CD4-positive, alpha-beta T cell (primary cell): ENCODE measurements around the gene NCKAP5. TPM values are rescaled to one million over a fixed set of nuclear protein-coding genes. Genes with fewer than 3 reads are reported as not detected.

Experiments used
- ATAC-seq: fragments of 200-7000 bp; cut with Tn5 transposase; one replicate; pipeline ENCODE4 v1.10.0; 2022; ENCODE audit warnings: mild to moderate bottlenecking; ENCODE audit not compliant: poor library complexity
- CTCF ChIA-PET: fragments of 350-600 bp; sonication (Branson Sonifier 250); formaldehyde crosslinking; loops from one replicate; lab custom pipeline; 2021; ENCODE audit warnings: antibody characterized with exemption, inconsistent platforms; lab: Charles Lee
- POLR2A ChIA-PET: fragments of 350-600 bp; sonication (Branson Sonifier 250); formaldehyde crosslinking; loops from one replicate; lab custom pipeline; 2021; ENCODE audit warnings: antibody characterized with exemption, inconsistent platforms; lab: Charles Lee
- DNase-seq, 14 experiments: peaks; one replicate each; pipeline ENCODE4 v3.0.0-alpha.2; 2013 to 2020; ENCODE audit warnings: mixed read lengths in 2 of 14
- H3K27ac ChIP-seq, 2 donors: one replicate each; pipeline versions ENCODE4 v1.5.1 to v1.7.0; 2013; ENCODE audit warnings: low read length in 2 of 2, low read depth in 1 of 2, mild to moderate bottlenecking in 1 of 2
- H3K27me3 ChIP-seq, 2 experiments: 1 replicate in 1 of 2; 2 replicates in 1 of 2; pipeline versions ENCODE4 v1.6.1 to v1.7.0; 2013; ENCODE audit warnings: low read length in 2 of 2, control low read depth in 1 of 2, mild to moderate bottlenecking in 1 of 2, moderate library complexity in 1 of 2; ENCODE audit not compliant: insufficient read depth in 2 of 2, control insufficient read depth in 1 of 2
- H3K36me3 ChIP-seq: one replicate; pipeline ENCODE4 v1.6.1; 2013; ENCODE audit warnings: low read length, control low read depth; ENCODE audit not compliant: insufficient read depth
- H3K4me1 ChIP-seq: one replicate; pipeline ENCODE4 v1.6.1; 2013; ENCODE audit warnings: low read length, control low read depth; ENCODE audit not compliant: insufficient read depth
- H3K4me3 ChIP-seq: one replicate; pipeline ENCODE4 v1.5.1; 2013; ENCODE audit warnings: mild to moderate bottlenecking, low read length, moderate library complexity
- H3K9me3 ChIP-seq, 2 experiments: 1 replicate in 1 of 2; 2 replicates in 1 of 2; pipeline versions ENCODE4 v1.6.1 to v1.7.0; 2013; ENCODE audit warnings: low read length in 2 of 2, mild to moderate bottlenecking in 2 of 2, control low read depth in 1 of 2, moderate library complexity in 1 of 2; ENCODE audit not compliant: control insufficient read depth in 1 of 2, insufficient read depth in 1 of 2
- H3K27ac Mint-ChIP-seq: one replicate; pipeline ENCODE4 v1.8.0; 2020; ENCODE audit warnings: mixed read lengths
- H3K27me3 Mint-ChIP-seq: one replicate; pipeline ENCODE4 v1.8.0; 2021; ENCODE audit warnings: mixed read lengths
- H3K36me3 Mint-ChIP-seq: one replicate; pipeline ENCODE4 v1.8.0; 2021; ENCODE audit warnings: low read depth, mixed read lengths
- H3K4me1 Mint-ChIP-seq: one replicate; pipeline ENCODE4 v1.8.0; 2021; ENCODE audit warnings: low read depth, mixed read lengths
- H3K4me3 Mint-ChIP-seq: one replicate; pipeline ENCODE4 v1.8.0; 2020; ENCODE audit warnings: mild to moderate bottlenecking, mixed read lengths
- H3K9me3 Mint-ChIP-seq: one replicate; pipeline ENCODE4 v1.8.0; 2020; ENCODE audit warnings: mixed read lengths
- intact Hi-C, 2 experiments: fragments of 100-400 bp; cut with DNase I in 1 of 2; cut with micrococcal nuclease in 1 of 2; formaldehyde crosslinking; loops; one replicate each; pipeline versions ENCODE4 v1.15.1 to v1.9.0; 2023 to 2025; cut with DNase I, micrococcal nuclease
- total RNA-seq, 174 experiments: library from RNA in 2 of 174; stranded (reverse) in 2 of 174; gene quantifications; one replicate each; pipeline ENCODE4 v1.2.3 and lab custom pipeline; 2021 to 2026
- TF ChIP-seq, protein P1 (sequence below): fragments of 200-600 bp; IDR thresholded peaks from one replicate; pipeline ENCODE4 v1.8.0; 2022; ENCODE audit warnings: antibody characterized with exemption, mild to moderate bottlenecking

NCKAP5 gene
- total RNA-seq, 2 experiments from 2014 or later, result not detected

DNA sequence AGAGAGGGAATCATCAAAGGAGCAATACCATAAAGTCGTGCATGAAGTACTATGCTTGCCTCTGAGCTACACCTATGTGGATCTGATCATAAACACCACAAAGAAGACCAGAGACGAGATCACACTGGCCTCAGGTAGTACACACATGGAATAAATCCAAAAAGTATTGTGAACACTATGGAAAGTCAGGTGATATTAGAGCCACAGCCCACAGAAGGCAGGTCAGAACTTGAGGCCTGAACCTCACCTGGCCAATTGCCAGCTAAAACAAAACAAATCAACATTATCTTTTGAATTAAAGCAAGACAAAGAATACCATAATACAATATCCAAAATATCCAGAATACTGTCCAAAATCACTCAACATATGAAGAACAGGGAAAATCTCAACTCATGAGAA lies 371.1 kb downstream of the NCKAP5 start:
- TF ChIP-seq, protein P1, sequence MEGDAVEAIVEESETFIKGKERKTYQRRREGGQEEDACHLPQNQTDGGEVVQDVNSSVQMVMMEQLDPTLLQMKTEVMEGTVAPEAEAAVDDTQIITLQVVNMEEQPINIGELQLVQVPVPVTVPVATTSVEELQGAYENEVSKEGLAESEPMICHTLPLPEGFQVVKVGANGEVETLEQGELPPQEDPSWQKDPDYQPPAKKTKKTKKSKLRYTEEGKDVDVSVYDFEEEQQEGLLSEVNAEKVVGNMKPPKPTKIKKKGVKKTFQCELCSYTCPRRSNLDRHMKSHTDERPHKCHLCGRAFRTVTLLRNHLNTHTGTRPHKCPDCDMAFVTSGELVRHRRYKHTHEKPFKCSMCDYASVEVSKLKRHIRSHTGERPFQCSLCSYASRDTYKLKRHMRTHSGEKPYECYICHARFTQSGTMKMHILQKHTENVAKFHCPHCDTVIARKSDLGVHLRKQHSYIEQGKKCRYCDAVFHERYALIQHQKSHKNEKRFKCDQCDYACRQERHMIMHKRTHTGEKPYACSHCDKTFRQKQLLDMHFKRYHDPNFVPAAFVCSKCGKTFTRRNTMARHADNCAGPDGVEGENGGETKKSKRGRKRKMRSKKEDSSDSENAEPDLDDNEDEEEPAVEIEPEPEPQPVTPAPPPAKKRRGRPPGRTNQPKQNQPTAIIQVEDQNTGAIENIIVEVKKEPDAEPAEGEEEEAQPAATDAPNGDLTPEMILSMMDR, result no peak
- Mint-ChIP-seq H3K4me1 (no peaks in the 10 kb centered on the region), H3K9me3 (peaks cover 10% of the 10 kb centered on the region), H3K27me3 (no peaks in the 10 kb centered on the region), H3K27ac (no peak overlapping the region), H3K36me3 (no peaks in the 10 kb centered on the region), H3K4me3 (no peak overlapping the region)
- intact Hi-C loops, result no loop called here
- no peak for ATAC-seq
- ChIA-PET POLR2A (no interaction called here), CTCF (no interaction called here)
- Histone ChIP-seq H3K4me3 (no peak overlapping the region), H3K27me3 (no peaks in the 10 kb centered on the region), H3K4me1 (no peaks in the 10 kb centered on the region), H3K9me3 (peaks cover 0 to under 1% of the 10 kb centered on the region in 2 experiments), H3K27ac (no peak overlapping the region), H3K36me3 (no peaks in the 10 kb centered on the region)
- no peak for DNase-seq

DNA sequence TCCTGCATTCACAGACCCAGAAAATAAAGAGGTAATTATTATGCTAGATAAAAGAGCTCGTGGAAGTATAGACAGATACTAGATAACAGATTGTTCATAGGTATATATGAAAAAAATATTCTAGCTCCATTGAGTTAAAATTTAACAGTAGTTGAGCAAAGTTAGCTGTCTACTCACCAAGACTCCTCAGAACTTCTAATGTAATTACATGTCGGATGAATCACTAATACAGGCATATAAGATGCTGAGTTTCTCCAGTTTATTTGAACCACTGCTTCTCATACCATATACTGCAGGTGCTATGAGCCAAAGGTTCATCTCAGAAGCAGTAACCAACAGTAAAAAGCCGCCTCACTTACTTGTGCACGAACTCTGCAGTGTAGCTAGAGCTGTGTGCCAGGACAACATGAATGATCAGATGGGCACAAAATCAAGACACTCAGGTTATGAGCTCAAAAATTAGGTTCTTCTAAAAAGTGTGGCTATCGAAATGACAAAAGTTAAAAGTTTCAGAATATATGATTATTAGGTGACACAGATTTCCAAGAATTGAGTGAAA lies 373.4 kb downstream of the NCKAP5 start:
- no peak for DNase-seq
- Histone ChIP-seq H3K4me1 (no peaks in the 10 kb centered on the region), H3K36me3 (no peaks in the 10 kb centered on the region), H3K27ac (no peak overlapping the region), H3K4me3 (no peak overlapping the region), H3K9me3 (peaks cover 0 to 3% of the 10 kb centered on the region in 2 experiments), H3K27me3 (no peaks in the 10 kb centered on the region)
- Mint-ChIP-seq H3K36me3 (no peaks in the 10 kb centered on the region), H3K4me1 (no peaks in the 10 kb centered on the region), H3K4me3 (no peak overlapping the region), H3K27ac (no peak overlapping the region), H3K27me3 (no peaks in the 10 kb centered on the region), H3K9me3 (peaks cover 5% of the 10 kb centered on the region)
- ChIA-PET CTCF (no interaction called here), POLR2A (no interaction called here)
- intact Hi-C loops, result no loop called here
- no peak for ATAC-seq
- TF ChIP-seq, protein P1, result no peak

DNA sequence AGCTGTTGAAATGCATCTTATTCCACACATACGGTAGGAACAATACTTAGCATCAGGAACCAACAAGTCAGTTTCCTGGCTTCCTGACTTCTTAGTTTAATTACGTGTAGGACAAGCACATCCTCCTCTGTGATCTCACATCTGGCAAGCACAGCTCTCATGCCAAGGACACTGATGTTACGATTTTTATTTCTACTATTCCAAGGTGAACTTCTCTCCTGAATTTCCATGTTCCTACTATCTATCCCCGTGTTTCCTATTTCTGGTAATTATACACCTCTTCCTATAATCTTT lies 374.0 kb downstream of the NCKAP5 start:
- Histone ChIP-seq H3K4me3 (no peak overlapping the region), H3K4me1 (no peaks in the 10 kb centered on the region), H3K36me3 (no peaks in the 10 kb centered on the region), H3K9me3 (peaks cover 0 to 3% of the 10 kb centered on the region in 2 experiments), H3K27ac (no peak overlapping the region), H3K27me3 (no peaks in the 10 kb centered on the region)
- H3K9me3 Mint-ChIP-seq, result peaks cover 7% of the 10 kb centered on the region
- CTCF ChIA-PET, result no interaction called here
- POLR2A ChIA-PET, result no interaction called here
- H3K4me1 Mint-ChIP-seq, result no peaks in the 10 kb centered on the region
- ATAC-seq, result no peak
- H3K27ac Mint-ChIP-seq, result no peak overlapping the region
- no peak overlapping the region for H3K4me3 Mint-ChIP-seq
- DNase-seq, result no peak
- intact Hi-C loops, result no loop called here
- TF ChIP-seq, protein P1, result no peak
- H3K27me3 Mint-ChIP-seq, result no peaks in the 10 kb centered on the region
- no peaks in the 10 kb centered on the region for H3K36me3 Mint-ChIP-seq
